ELF-1 (cell line): Measurements from ENCODE around the gene SPTBN1.
A peak's percentile ranks its signal among the peaks of the same experiment; 100 is the strongest.
"Not testable (repeated sequence)": the region's sequence is repeated elsewhere in the genome, so short reads cannot be mapped to it uniquely, and the experiment has no call there.

ENCODE experiments used
- DNase-seq: peaks from one replicate; pipeline ENCODE4 v3.0.0-alpha.2; 2016; ENCODE audit warnings: low read depth, low spot score

SPTBN1 gene

GRCh38 chr2:54502731-54503130 is 46.6 kb downstream of the SPTBN1 start:
- no peak for DNase-seq

DNA sequence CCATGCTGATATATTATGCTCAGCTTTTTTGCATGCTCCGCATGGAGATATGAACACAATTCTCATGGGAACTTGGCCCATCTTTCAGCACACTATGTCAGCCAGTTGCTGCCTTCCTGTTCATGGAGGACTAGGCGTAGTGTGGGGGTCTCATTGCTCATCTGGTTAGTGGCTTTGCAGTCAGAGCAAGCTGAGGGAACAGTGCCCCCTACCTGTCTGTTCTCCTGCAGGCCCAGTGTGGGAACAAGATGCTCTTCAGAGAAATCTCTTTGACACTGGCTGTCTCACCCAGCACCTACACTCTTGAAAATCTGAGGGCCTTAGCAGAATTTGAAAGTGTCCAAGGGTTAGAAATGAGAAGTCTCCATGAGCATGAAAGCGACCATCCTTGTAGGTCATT is 47.1 kb downstream of the SPTBN1 start:
- peak; percentile 72 for DNase-seq

- DNase-seq, result no peak
These were observed 47.7 kb downstream of the SPTBN1 start for GRCh38 chr2:54503828-54504227.

GRCh38 chr2:54504866-54505265 is 48.7 kb downstream of the SPTBN1 start:
- no peak for DNase-seq

- DNase-seq, result peak; percentile 16
These were observed 52.4 kb downstream of the SPTBN1 start for GRCh38 chr2:54508541-54508940.

GRCh38 chr2:54509043-54509442 is 52.9 kb downstream of the SPTBN1 start:
- not testable (repeated sequence) for DNase-seq

- DNase-seq, result no peak
These were observed 54.8 kb downstream of the SPTBN1 start for GRCh38 chr2:54510916-54511315.

DNA sequence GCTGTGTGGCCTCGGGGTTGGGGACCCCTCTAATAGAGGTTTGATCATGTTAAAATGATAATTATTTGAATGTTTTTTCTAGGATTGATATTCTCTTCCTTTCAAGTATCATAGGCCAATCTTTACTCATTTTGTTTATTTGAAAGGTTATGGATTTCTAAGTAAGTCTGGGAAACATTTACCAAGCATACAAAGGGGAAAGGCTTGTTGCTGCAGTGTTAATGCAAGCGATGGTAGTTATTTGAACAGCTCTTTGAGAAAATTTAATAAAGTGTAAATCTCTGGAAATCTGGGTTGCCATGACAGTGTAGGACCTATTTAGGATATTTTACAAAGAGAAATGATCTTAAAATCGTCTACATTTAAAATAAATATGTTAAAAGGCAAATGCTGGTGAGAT is 56.1 kb downstream of the SPTBN1 start:
- DNase-seq, result no peak

GRCh38 chr2:54512663-54513362 is 56.7 kb downstream of the SPTBN1 start:
- no peak for DNase-seq

DNA sequence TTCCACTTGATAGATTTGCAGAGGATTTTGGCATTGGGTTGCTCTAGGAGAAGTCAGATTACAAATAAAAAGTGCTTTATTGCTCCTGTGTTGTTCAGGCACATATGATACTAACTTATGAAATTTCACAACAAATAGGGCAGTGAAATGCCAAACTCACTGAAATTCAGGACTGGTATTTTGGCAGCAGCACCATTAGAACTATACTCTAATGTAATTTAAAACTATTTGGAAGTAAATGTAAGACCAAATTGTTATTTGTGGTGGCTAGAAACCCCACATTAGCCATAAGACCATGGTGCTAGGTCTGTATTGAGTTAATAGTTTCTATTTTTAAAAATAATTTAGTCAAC is 57.2 kb downstream of the SPTBN1 start:
- no peak for DNase-seq

DNA sequence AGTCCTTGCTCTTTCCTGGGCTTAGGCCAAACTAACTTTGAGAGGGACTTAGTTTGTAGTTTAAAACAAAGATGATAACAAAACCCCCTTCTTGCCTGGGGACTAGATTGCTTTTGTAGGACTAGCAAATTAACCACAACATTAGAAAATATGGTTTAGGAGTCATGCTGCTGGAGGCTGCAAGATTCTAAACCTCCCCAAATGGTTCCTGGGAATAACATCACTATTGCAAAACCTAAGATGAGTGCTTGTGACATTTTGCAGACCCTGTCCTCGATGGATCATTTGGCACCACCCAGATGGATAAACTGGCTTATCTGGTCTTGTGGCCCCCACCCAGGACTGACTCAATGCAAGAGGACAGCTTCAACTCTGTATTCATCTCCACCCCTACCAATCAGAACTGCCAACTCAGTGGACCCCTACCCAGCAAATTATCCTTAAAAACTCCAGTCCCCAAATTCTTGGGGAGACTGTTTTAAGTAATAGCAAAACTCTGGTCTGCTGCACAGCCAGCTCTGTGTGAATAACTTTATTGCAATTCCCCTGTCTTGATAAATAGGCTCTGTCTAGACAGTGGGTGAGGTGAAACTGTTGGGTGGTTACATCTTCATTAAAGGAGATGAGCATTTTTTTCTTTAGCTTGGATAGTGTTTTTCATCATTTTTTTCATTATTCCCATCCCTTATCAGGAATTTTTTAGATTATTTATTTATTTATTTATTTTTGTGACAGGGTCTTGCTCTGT is 58.9 kb downstream of the SPTBN1 start:
- DNase-seq, result peak; percentile 14

DNA sequence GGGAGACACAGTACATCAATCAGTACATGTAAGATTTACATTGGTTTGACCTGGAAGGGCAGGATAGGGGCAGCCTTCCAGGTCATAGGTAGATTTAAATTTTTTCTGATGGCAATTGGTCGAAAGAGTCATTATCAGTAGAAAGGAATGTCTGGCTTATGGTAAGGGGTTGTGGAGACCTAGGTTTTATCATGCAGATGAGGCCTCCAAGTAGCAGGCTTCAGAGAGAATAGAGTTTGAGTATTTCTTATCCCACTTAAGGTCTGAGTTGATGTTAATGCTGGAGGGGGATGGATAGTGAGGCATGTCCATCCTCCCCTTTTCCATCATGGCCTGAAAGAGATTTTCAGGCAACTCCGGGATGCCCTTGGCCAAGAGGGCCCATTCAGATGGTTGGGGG is 60.7 kb downstream of the SPTBN1 start:
- DNase-seq, result peak; percentile 30

- not testable (repeated sequence) for DNase-seq
These were observed 61.9 kb downstream of the SPTBN1 start for GRCh38 chr2:54518016-54518415.

DNA sequence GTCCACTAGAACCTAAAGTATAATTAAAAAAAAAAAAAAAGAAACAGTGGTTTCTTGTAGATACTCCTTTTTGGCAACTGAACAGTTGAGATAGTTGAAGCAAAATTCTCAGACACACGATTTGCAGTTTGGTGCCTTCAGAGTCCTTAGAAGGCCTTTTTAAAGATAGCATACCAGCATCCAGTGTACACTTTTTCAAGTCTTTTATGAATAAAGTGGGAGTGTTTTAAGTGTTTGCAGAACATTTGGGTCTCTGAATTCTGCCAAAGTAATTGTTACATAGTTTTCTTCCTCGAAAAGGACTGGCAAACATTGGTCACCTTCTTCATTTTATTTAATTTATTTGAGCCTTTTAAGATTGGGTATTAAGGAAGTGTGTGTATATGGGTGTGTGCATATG is 62.3 kb downstream of the SPTBN1 start:
- DNase-seq, result no peak

GRCh38 chr2:54519841-54520459 is 63.8 kb downstream of the SPTBN1 start:
- DNase-seq, result no peak

DNA sequence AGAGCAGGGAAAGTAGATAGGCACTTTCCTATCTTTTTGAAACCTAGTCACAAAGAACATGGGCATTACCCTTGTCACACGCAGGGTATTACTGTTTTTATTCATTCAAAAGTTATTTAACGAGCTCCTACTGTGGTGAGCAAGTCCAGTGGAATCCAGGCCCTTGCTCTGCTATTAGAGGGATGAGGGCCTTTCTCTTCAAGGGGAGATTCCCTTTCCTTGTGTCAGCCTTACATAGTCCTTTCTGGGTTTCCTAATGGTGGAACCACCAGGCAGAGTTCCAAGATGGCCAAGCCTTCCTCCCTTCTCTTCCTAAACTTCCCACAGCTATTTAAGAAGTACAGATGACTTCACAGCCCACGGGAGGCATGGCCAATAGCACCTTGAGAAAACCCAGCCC is 64.6 kb downstream of the SPTBN1 start:
- no peak for DNase-seq

DNA sequence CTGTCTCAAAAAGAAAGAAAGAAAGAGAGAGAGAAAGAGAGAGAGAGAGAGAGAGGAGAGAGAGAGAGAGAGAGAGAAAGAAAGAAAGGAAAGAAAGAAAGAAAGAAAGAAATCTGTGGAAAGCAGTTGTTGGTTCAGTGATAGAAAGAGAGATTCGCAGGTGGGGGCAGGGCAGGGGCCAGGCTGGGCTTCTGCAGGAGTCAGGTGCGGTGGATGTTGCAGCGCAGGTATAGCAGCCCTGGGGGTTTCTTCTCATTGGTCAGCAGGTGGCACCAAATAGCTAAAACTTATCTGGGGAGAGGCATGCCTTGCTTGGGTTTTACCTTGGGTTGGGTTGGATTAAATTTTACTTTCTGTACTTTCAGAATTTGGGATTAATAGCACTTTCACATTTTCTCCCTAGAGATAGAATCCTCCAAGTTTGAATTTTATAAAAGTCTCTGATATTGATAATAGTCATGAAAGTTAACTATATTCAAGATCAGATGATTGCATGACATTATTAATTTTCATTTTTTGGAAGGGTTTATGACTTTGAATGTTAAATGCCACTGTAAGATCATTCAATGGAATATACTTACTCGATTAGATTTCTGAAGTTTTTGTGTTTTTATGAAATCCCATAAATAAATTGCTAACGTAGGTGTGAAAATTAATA is 66.6 kb downstream of the SPTBN1 start:
- DNase-seq, result peak; percentile 82

GRCh38 chr2:54523324-54523959 is 67.3 kb downstream of the SPTBN1 start:
- no peak for DNase-seq

- DNase-seq, result no peak
These were observed 68.3 kb downstream of the SPTBN1 start for GRCh38 chr2:54524226-54524991.

DNA sequence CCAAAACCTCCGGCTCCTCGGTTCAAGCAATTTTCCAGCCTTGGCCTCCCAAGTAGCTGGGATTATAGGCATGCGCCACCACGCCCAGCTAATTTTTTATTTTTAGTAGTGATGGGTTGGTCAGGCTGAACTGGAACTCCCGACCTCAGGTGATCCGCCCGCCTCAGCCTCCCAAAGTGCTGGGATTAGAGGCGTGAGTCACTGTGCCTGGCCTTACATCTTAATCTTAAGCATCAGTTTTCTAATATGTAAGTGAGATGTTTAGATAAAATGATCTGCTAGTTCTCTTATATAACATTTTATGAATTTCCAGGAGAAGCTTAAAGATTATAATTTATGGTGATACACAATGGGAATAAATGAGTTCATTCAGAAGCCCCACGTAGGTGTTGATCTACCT is 69.2 kb downstream of the SPTBN1 start:
- no peak for DNase-seq

- no peak for DNase-seq
These were observed 70.2 kb downstream of the SPTBN1 start for GRCh38 chr2:54526226-54526879.
